Stomach (tissue), 9 donors: Measurements from ENCODE around the gene SKP1. TPM values are rescaled to one million over a fixed set of nuclear protein-coding genes. Genes with fewer than 3 reads are reported as not detected.
A peak's percentile ranks its signal among the peaks of the same experiment; 100 is the strongest.

Experiments used
- DNase-seq, 2 donors: peaks; one replicate each; pipeline versions ENCODE4 v3.0.0 to v3.0.0-alpha.2; 2013 to 2019
- H3K27ac ChIP-seq, 5 donors: fragments of 200-600 bp in 4 of 5; sonication (generic) in 4 of 5; one replicate each; pipeline ENCODE4 v1.5.1; 2013 to 2019; ENCODE audit warnings: mild to moderate bottlenecking in 1 of 5, moderate library complexity in 1 of 5
- H3K27me3 ChIP-seq, 3 donors: fragments of 200-600 bp; sonication (generic); one replicate each; pipeline ENCODE4 v1.5.1; 2017 to 2019; ENCODE audit warnings: mixed run types in 1 of 3
- H3K36me3 ChIP-seq, 4 donors: fragments of 200-600 bp; sonication (generic); 1 replicate in 3 of 4; 2 replicates in 1 of 4; pipeline ENCODE4 v1.5.1; 2016 to 2019
- H3K4me1 ChIP-seq, 4 donors: fragments of 200-600 bp; sonication (generic); one replicate each; pipeline ENCODE4 v1.5.1; 2016 to 2019
- H3K4me3 ChIP-seq, 4 donors: fragments of 200-600 bp; sonication (generic) in 3 of 4; one replicate each; pipeline ENCODE4 v1.5.1; 2016 to 2019; ENCODE audit warnings: mild to moderate bottlenecking in 1 of 4
- H3K9me3 ChIP-seq, 4 donors: fragments of 200-600 bp; sonication (generic); one replicate each; pipeline ENCODE4 v1.5.1; 2016 to 2019
- CTCF ChIP-seq, 7 experiments: fragments of 450-650 bp in 4 of 7; fragments of 200-600 bp in 3 of 7; sonication (generic) in 3 of 7; IDR thresholded peaks; one replicate each; pipeline ENCODE4 v1.5.1; 2016 to 2019; ENCODE audit warnings: antibody characterized with exemption in 7 of 7, control low read depth in 2 of 7, mild to moderate bottlenecking in 1 of 7
- EP300 ChIP-seq: sonication (generic); formaldehyde crosslinking; IDR thresholded peaks from one replicate; pipeline ENCODE4 v1.6.1; 2017; ENCODE audit warnings: antibody characterized with exemption
- POLR2A ChIP-seq, 4 donors: fragments of 450-650 bp; IDR thresholded peaks; one replicate each; pipeline ENCODE4 v1.6.1; 2016; ENCODE audit warnings: antibody characterized with exemption in 4 of 4, control low read depth in 2 of 4, mild to moderate bottlenecking in 1 of 4, moderate library complexity in 1 of 4
- POLR2AphosphoS5 ChIP-seq, 3 donors: sonication (generic); formaldehyde crosslinking; IDR thresholded peaks; one replicate each; pipeline ENCODE4 v1.6.1; 2016; ENCODE audit warnings: antibody characterized with exemption in 3 of 3
- WGBS, 5 donors: extraction: QIAGEN DNeasy Blood & Tissue Kit in 3 of 5; methylation state at CpG; one replicate each; pipeline versions ENCODE4 v1.1.5 to v1.1.7; 2013 to 2018; 5-methylcytosine and 5-hydroxymethylcytosine counted together
- intact Hi-C: fragments of 100-400 bp; cut with DNase I; formaldehyde crosslinking; loops from one replicate; pipeline ENCODE4 v1.15.1; 2023; ENCODE audit warnings: low total_unique reads
- polyA plus RNA-seq, 3 donors: library from polyadenylated mRNA; stranded (reverse); fragments of 200-250 nt; gene quantifications; one replicate each; pipeline ENCODE4 v1.2.3, GENCODE V29; 2013
- total RNA-seq, 5 donors: library from RNA; depleted of rRNA; stranded (reverse); fragments of >200 nt; gene quantifications; one replicate each; pipeline versions ENCODE4 v1.1.0 to v1.2.3, GENCODE V29; 2014 to 2016
- donor health status: healthy with polysubstance abuse.
- donor health status: Bipolar disorder and iron deficiency.
- donor health status: healthy.

The SKP1 gene
- total and polyA plus RNA-seq, 8 donors: 18.1 to 590 (median 162) TPM

- intact Hi-C loops: no loop called here
- H3K9me3 ChIP-seq: no peaks in the 10 kb centered on the region
- peaks cover 33 to 75% (median 48%) of the 10 kb centered on the region in 4 donors for H3K4me1 ChIP-seq
- no peaks in the 10 kb centered on the region for H3K27me3 ChIP-seq
- DNase-seq: no peak
- 75 to 89% (median 86%) methylated on average over 5 of the region's 5 CpGs for WGBS, 5 donors
- H3K36me3 ChIP-seq: peaks cover 0 to 49% (median 35%) of the 10 kb centered on the region in 4 donors
- no peak for TF ChIP-seq POLR2A (IDR thresholded peaks at IDR 0.05)
- no peak overlapping the region for H3K27ac ChIP-seq
- H3K4me3 ChIP-seq: no peak overlapping the region
Observed at GRCh38 chr5:134128648-134128995, 48.1 kb downstream of the SKP1 start.

- H3K4me3 ChIP-seq: no peak overlapping the region
- no peak for DNase-seq
- H3K4me1 ChIP-seq: peaks cover 33 to 77% (median 47%) of the 10 kb centered on the region in 4 donors
- intact Hi-C loops: no loop called here
- no peak for TF ChIP-seq EP300
- no peak for TF ChIP-seq POLR2AphosphoS5 (IDR thresholded peaks at IDR 0.05)
- no peak for TF ChIP-seq CTCF (IDR thresholded peaks at IDR 0.05)
- TF ChIP-seq POLR2A (IDR thresholded peaks at IDR 0.05): no peak
- no peak overlapping the region for H3K27ac ChIP-seq
- H3K27me3 ChIP-seq: no peaks in the 10 kb centered on the region
- no peaks in the 10 kb centered on the region for H3K9me3 ChIP-seq
- peaks cover 0 to 48% (median 35%) of the 10 kb centered on the region in 4 donors for H3K36me3 ChIP-seq
- 74 to 88% (median 77%) methylated on average over 17 to 18 of the region's 18 CpGs for WGBS, 5 donors
Observed at GRCh38 chr5:134127988-134128647, 48.6 kb downstream of the SKP1 start.

- peaks cover 0 to 43% (median 35%) of the 10 kb centered on the region in 4 donors for H3K36me3 ChIP-seq
- H3K4me3 ChIP-seq: no peak overlapping the region
- TF ChIP-seq EP300 (no peak), POLR2A (IDR thresholded peaks at IDR 0.05) (no peak), CTCF (IDR thresholded peaks at IDR 0.05) (no peak), POLR2AphosphoS5 (IDR thresholded peaks at IDR 0.05) (no peak)
- no peaks in the 10 kb centered on the region for H3K27me3 ChIP-seq
- WGBS, 5 donors: 44 to 64% (median 59%) methylated on average over 15 of the region's 15 CpGs
- peaks cover 33 to 77% (median 43%) of the 10 kb centered on the region in 4 donors for H3K4me1 ChIP-seq
- no peaks in the 10 kb centered on the region for H3K9me3 ChIP-seq
- DNase-seq: peak in 1 of 2 donors; percentile 49
- intact Hi-C loops: no loop called here
- no peak overlapping the region for H3K27ac ChIP-seq
Observed at GRCh38 chr5:134127376-134127861, 49.3 kb downstream of the SKP1 start.

GRCh38 chr5:134125039-134126015, 51.4 kb downstream of the SKP1 start:
- no peak for TF ChIP-seq EP300
- TF ChIP-seq CTCF (IDR thresholded peaks at IDR 0.05): no peak
- no peak for TF ChIP-seq POLR2AphosphoS5 (IDR thresholded peaks at IDR 0.05)
- no peak for TF ChIP-seq POLR2A (IDR thresholded peaks at IDR 0.05)
- peak; percentile 73 to 76 for DNase-seq
- Histone ChIP-seq H3K27ac (peak overlapping the region in 4 of 5 donors; percentile 18 to 72 (median 66)), H3K27me3 (no peaks in the 10 kb centered on the region), H3K36me3 (peaks cover 0 to 25% (median 20%) of the 10 kb centered on the region in 4 donors), H3K4me1 (peaks cover 29 to 69% (median 37%) of the 10 kb centered on the region in 4 donors), H3K4me3 (no peak overlapping the region), H3K9me3 (no peaks in the 10 kb centered on the region)
- intact Hi-C loops: no loop called here
- 24 to 36% (median 26%) methylated on average over 10 to 14 of the region's 14 CpGs for WGBS, 5 donors
